H1 (cell line): ENCODE data around the gene FGF12.

Source experiments
- BACH1 ChIP-seq: IDR thresholded peaks from 2 replicates; pipeline ENCODE4 v1.6.1; 2012; ENCODE audit warnings: low read length, improper control_type of control experiment
- CTCF ChIP-seq, 3 experiments: IDR thresholded peaks; 1 replicate in 2 of 3; 2 replicates in 1 of 3; pipeline versions ENCODE4 v1.5.1 to v1.6.1; 2011; ENCODE audit warnings: low read length in 3 of 3, mild to moderate bottlenecking in 3 of 3, inconsistent platforms in 2 of 3, low read depth in 1 of 3, moderate library complexity in 1 of 3; ENCODE audit not compliant: insufficient read depth in 1 of 3; ENCODE audit errors: control extremely low read depth in 1 of 3
- GTF2F1 ChIP-seq: IDR thresholded peaks from 2 replicates; pipeline ENCODE4 v1.6.1; 2012; ENCODE audit warnings: low read depth, low read length, improper control_type of control experiment, borderline replicate concordance
- JUN ChIP-seq: IDR thresholded peaks from 2 replicates; pipeline ENCODE4 v1.6.1; 2011; ENCODE audit warnings: low read depth, mild to moderate bottlenecking, improper control_type of control experiment, low read length
- POLR2A ChIP-seq, 2 experiments: IDR thresholded peaks; 1 replicate in 1 of 2; 2 replicates in 1 of 2; pipeline ENCODE4 v1.6.1; 2011; ENCODE audit warnings: low read depth in 2 of 2, low read length in 2 of 2, mild to moderate bottlenecking in 2 of 2; ENCODE audit errors: control extremely low read depth in 1 of 2
- POLR2AphosphoS5 ChIP-seq: IDR thresholded peaks from 2 replicates; pipeline ENCODE4 v1.6.1; 2011; ENCODE audit warnings: low read depth, low read length
- RAD21 ChIP-seq, 2 experiments: IDR thresholded peaks in 1 of 2; conservative IDR thresholded peaks in 1 of 2; 2 replicates each; pipeline ENCODE4 v1.6.1; 2011; ENCODE audit warnings: low read depth in 2 of 2, low read length in 2 of 2, improper control_type of control experiment in 1 of 2, inconsistent platforms in 1 of 2, mild to moderate bottlenecking in 1 of 2, moderate library complexity in 1 of 2
- SIX5 ChIP-seq: IDR thresholded peaks from 2 replicates; pipeline ENCODE4 v1.6.1; 2011; ENCODE audit warnings: mild to moderate bottlenecking, low read depth, low read length
- SUZ12 ChIP-seq: fragments of 200-600 bp; sonication (generic); IDR thresholded peaks from 2 replicates; pipeline ENCODE4 v1.6.1; 2012; ENCODE audit warnings: mild to moderate bottlenecking, inconsistent platforms, low read length, moderate library complexity, mixed read lengths
- TAF7 ChIP-seq: optimal IDR thresholded peaks from 2 replicates; pipeline ENCODE3; 2011; ENCODE audit warnings: low read depth, mild to moderate bottlenecking, inconsistent platforms, low read length, moderate library complexity, borderline replicate concordance

DNA sequence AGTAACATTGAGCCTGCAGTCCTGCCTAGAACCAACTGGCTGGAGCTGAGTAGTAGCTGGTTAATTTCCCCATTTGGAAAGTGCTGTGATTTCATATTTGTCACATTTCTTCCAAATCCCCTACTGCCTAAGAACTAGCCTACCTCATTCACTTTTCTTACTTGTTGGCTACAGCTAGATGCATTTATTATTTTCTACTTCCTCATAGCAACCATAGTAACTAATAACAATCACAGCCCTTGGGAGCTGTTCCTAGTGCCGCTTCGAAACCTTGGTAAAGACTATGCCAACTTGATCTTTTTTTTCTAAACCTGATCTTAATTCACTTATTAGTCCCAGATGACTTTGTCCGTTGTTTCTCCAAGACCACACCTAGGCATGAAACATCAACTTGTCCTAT, 240.3 kb downstream of the FGF12 start:
- TF ChIP-seq TAF7 (no peak), POLR2AphosphoS5 (no peak), RAD21 (IDR thresholded peaks at IDR 0.05 in 1 of 2, conservative IDR thresholded peaks at IDR 0.05 in 1 of 2; ENCODE audit: low read depth in 2 of 2, low read length in 2 of 2) (no peak), CTCF (IDR thresholded peaks at IDR 0.05; ENCODE audit: control extremely low read depth in 1 of 3, insufficient read depth in 1 of 3, low read depth in 1 of 3, low read length in 3 of 3) (no peak), JUN (no peak), POLR2A (IDR thresholded peaks at IDR 0.05; ENCODE audit: control extremely low read depth in 1 of 2, low read depth in 2 of 2, low read length in 2 of 2) (no peak), SUZ12 (no peak), GTF2F1 (no peak), SIX5 (no peak), BACH1 (no peak)
